ENCODE results near the gene ITGA2B. TPM values are rescaled to one million over a fixed set of nuclear protein-coding genes. Genes with fewer than 3 reads are reported as not detected.

Gene ITGA2B
- total RNA-seq, result 0.81 and 0.86 TPM in 2 replicates
- long read RNA-seq, partial matches to known transcripts, result 1 of 2 reads
- long read RNA-seq, other reads (novel, unspliced or antisense), result 1 of 2 reads

DNA sequence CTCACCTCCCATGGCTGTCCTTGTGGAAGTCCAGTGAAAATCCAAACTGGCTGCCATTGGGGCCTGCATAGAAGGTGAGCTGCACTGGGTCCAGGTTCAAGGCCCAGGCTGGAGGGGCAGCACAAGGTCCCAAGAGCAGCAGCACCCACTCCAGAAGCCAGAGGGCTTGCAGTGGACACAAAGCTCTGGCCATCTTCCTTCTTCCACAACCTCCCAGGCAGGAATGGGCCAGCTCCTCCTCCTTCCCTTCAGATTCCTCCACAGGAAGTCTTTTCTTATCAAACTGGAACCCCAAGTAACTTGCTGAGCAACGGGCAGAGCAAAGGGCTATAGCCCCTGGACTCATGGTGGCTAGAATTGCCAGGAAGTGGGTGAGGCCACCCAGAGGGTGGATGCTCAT lies at the start of gene ITGA2B:
ITGA2B (minus strand) TSS at position 369 of the 400 bp plus-strand sequence; CDS start at position 193, 176 bp downstream.
- no peak for DNase-seq (ENCODE audit: extremely low spot score, unreplicated experiment)
- Mint-ChIP-seq H3K4me1 (ENCODE audit: unreplicated experiment) (peaks cover 9% of the 10 kb centered on the region), H3K36me3 (ENCODE audit: unreplicated experiment) (no peaks in the 10 kb centered on the region), H3K4me3 (ENCODE audit: unreplicated experiment) (no peak within 1 kb of the TSS), H3K27ac (ENCODE audit: unreplicated experiment) (no peak within 1 kb of the TSS), H3K27me3 (ENCODE audit: unreplicated experiment) (peaks cover 3% of the 10 kb centered on the region), H3K9me3 (ENCODE audit: unreplicated experiment) (no peaks in the 10 kb centered on the region)
- TF ChIP-seq, protein P1, sequence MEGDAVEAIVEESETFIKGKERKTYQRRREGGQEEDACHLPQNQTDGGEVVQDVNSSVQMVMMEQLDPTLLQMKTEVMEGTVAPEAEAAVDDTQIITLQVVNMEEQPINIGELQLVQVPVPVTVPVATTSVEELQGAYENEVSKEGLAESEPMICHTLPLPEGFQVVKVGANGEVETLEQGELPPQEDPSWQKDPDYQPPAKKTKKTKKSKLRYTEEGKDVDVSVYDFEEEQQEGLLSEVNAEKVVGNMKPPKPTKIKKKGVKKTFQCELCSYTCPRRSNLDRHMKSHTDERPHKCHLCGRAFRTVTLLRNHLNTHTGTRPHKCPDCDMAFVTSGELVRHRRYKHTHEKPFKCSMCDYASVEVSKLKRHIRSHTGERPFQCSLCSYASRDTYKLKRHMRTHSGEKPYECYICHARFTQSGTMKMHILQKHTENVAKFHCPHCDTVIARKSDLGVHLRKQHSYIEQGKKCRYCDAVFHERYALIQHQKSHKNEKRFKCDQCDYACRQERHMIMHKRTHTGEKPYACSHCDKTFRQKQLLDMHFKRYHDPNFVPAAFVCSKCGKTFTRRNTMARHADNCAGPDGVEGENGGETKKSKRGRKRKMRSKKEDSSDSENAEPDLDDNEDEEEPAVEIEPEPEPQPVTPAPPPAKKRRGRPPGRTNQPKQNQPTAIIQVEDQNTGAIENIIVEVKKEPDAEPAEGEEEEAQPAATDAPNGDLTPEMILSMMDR (IDR thresholded peaks at IDR 0.05), result no peak

DNA sequence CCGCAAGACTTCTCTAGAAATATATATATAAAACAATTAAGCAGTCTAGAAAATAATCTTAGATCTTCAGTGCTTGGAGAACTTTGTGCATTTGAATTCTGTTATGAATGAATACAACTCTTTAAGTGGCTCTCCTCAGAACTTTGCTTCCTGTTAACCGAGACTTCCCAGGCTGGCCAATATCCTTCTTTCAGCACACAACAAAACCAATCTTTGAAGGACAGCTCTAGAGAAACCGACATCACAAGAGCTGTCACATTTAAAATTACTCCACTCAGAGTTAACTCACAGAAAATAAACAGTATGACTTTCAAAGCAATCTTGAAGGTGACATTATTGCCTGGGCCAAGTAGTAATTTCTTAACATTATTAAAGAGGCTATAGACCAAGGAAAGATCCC lies 49.7 kb upstream of the ITGA2B start:
- Mint-ChIP-seq H3K4me3 (ENCODE audit: unreplicated experiment) (no peak overlapping the region), H3K27me3 (ENCODE audit: unreplicated experiment) (no peaks in the 10 kb centered on the region), H3K9me3 (ENCODE audit: unreplicated experiment) (no peaks in the 10 kb centered on the region), H3K27ac (ENCODE audit: unreplicated experiment) (no peak overlapping the region), H3K36me3 (ENCODE audit: unreplicated experiment) (peaks cover 12% of the 10 kb centered on the region), H3K4me1 (ENCODE audit: unreplicated experiment) (peaks cover 19% of the 10 kb centered on the region)
- DNase-seq (ENCODE audit: extremely low spot score, unreplicated experiment), result no peak
- TF ChIP-seq, protein P1 (IDR thresholded peaks at IDR 0.05), result no peak

GRCh38 chr17:44438636-44439035 lies 49.2 kb upstream of the ITGA2B start:
- TF ChIP-seq, protein P1 (IDR thresholded peaks at IDR 0.05), result no peak
- H3K27me3 Mint-ChIP-seq (ENCODE audit: unreplicated experiment), result no peaks in the 10 kb centered on the region
- H3K4me3 Mint-ChIP-seq (ENCODE audit: unreplicated experiment), result no peak overlapping the region
- H3K27ac Mint-ChIP-seq (ENCODE audit: unreplicated experiment), result peak overlapping the region; percentile 49
- DNase-seq (ENCODE audit: extremely low spot score, unreplicated experiment), result no peak
- peaks cover 14% of the 10 kb centered on the region for H3K36me3 Mint-ChIP-seq (ENCODE audit: unreplicated experiment)
- no peaks in the 10 kb centered on the region for H3K9me3 Mint-ChIP-seq (ENCODE audit: unreplicated experiment)
- peaks cover 16% of the 10 kb centered on the region for H3K4me1 Mint-ChIP-seq (ENCODE audit: unreplicated experiment)

DNA sequence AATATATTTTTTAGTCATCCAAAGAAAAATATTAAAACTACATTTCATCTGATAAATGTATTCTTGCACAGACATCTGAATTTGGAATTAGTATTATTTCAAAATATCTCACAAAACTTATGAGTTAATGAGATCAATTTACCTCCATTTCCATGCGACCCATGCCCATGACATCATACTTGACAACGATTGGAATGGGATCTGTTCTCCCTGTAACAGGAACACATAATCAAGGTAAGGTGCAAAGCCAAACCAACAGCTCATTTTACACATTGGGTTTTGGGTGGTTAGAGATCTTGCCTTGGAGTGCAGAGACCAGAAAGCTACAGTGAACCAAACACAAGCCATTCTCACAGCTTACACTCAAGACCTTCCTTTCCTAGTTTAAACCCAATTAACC lies 46.9 kb upstream of the ITGA2B start:
- Mint-ChIP-seq H3K4me1 (ENCODE audit: unreplicated experiment) (peaks cover 15% of the 10 kb centered on the region), H3K27me3 (ENCODE audit: unreplicated experiment) (no peaks in the 10 kb centered on the region), H3K36me3 (ENCODE audit: unreplicated experiment) (peaks cover 32% of the 10 kb centered on the region), H3K4me3 (ENCODE audit: unreplicated experiment) (no peak overlapping the region), H3K27ac (ENCODE audit: unreplicated experiment) (no peak overlapping the region), H3K9me3 (ENCODE audit: unreplicated experiment) (no peaks in the 10 kb centered on the region)
- TF ChIP-seq, protein P1 (IDR thresholded peaks at IDR 0.05), result no peak
- DNase-seq (ENCODE audit: extremely low spot score, unreplicated experiment), result no peak

- Mint-ChIP-seq H3K4me3 (ENCODE audit: unreplicated experiment) (no peak overlapping the region), H3K27ac (ENCODE audit: unreplicated experiment) (no peak overlapping the region), H3K36me3 (ENCODE audit: unreplicated experiment) (peaks cover 36% of the 10 kb centered on the region), H3K4me1 (ENCODE audit: unreplicated experiment) (no peaks in the 10 kb centered on the region), H3K27me3 (ENCODE audit: unreplicated experiment) (no peaks in the 10 kb centered on the region), H3K9me3 (ENCODE audit: unreplicated experiment) (no peaks in the 10 kb centered on the region)
- TF ChIP-seq, protein P1 (IDR thresholded peaks at IDR 0.05), result no peak
- DNase-seq (ENCODE audit: extremely low spot score, unreplicated experiment), result no peak
Observed at GRCh38 chr17:44432254-44433157, 43.1 kb upstream of the ITGA2B start.
